Natural killer cell (primary cell): ENCODE measurements around the gene IL1RAPL2. TPM values are rescaled to one million over a fixed set of nuclear protein-coding genes. Genes with fewer than 3 reads are reported as not detected.
"Not testable (repeated sequence)": the region's sequence is repeated elsewhere in the genome, so short reads cannot be mapped to it uniquely, and the experiment has no call there.

Source experiments
- ATAC-seq, 3 donors: fragments of 150-1000 bp in 2 of 3; fragments of 200-7000 bp in 1 of 3; cut with Tn5 transposase; 1 replicate in 1 of 3; 2 replicates in 2 of 3; pipeline ENCODE4 v1.10.0; 2021; ENCODE audit warnings: mild to moderate bottlenecking in 2 of 3, moderate library complexity in 2 of 3
- DNase-seq, 2 donors: peaks; one replicate each; pipeline versions ENCODE4 v3.0.0 to v3.0.0-alpha.2; 2013 to 2021; ENCODE audit warnings: mixed read lengths in 1 of 2
- H3K27ac ChIP-seq: one replicate; pipeline ENCODE4 v1.5.1; 2013; ENCODE audit warnings: mild to moderate bottlenecking, low read length
- H3K27me3 ChIP-seq: one replicate; pipeline ENCODE4 v1.6.1; 2013; ENCODE audit warnings: low read length; ENCODE audit not compliant: control insufficient read depth, insufficient read depth
- H3K36me3 ChIP-seq: one replicate; pipeline ENCODE4 v1.6.1; 2013; ENCODE audit warnings: low read length; ENCODE audit not compliant: control insufficient read depth, insufficient read depth
- H3K4me1 ChIP-seq: one replicate; pipeline ENCODE4 v1.6.1; 2013; ENCODE audit warnings: low read length; ENCODE audit not compliant: control insufficient read depth, insufficient read depth
- H3K4me3 ChIP-seq: one replicate; pipeline ENCODE4 v1.5.1; 2013; ENCODE audit warnings: low read length
- H3K9me3 ChIP-seq: one replicate; pipeline ENCODE4 v1.6.1; 2013; ENCODE audit warnings: low read length; ENCODE audit not compliant: control insufficient read depth, insufficient read depth
- H3K27ac Mint-ChIP-seq, 2 donors: one replicate each; pipeline ENCODE4 v1.8.0; 2022; ENCODE audit warnings: mild to moderate bottlenecking in 2 of 2, mixed read lengths in 2 of 2, moderate library complexity in 1 of 2
- H3K27me3 Mint-ChIP-seq, 2 donors: one replicate each; pipeline ENCODE4 v1.8.0; 2022; ENCODE audit warnings: low read depth in 2 of 2, mixed read lengths in 2 of 2
- H3K36me3 Mint-ChIP-seq: one replicate; pipeline ENCODE4 v1.8.0; 2022; ENCODE audit warnings: mixed read lengths
- H3K4me1 Mint-ChIP-seq, 2 donors: one replicate each; pipeline ENCODE4 v1.8.0; 2022; ENCODE audit warnings: mixed read lengths in 2 of 2
- H3K4me3 Mint-ChIP-seq: one replicate; pipeline ENCODE4 v1.8.0; 2022; ENCODE audit warnings: mild to moderate bottlenecking, moderate library complexity, mixed read lengths
- H3K9me3 Mint-ChIP-seq, 2 donors: one replicate each; pipeline ENCODE4 v1.8.0; 2022; ENCODE audit warnings: mixed read lengths in 2 of 2
- WGBS: methylation state at CpG from one replicate; pipeline ENCODE4 v1.1.7; 2013; ENCODE audit warnings: missing lambda C conversion rate; ENCODE audit not compliant: insufficient coverage; 5-methylcytosine and 5-hydroxymethylcytosine counted together
- intact Hi-C: fragments of 100-400 bp; cut with micrococcal nuclease; formaldehyde crosslinking; loops from one replicate; pipeline ENCODE4 v1.14.2; 2022
- total RNA-seq, 4 donors: library from RNA; stranded (reverse); fragments of 120-200 nt in 1 of 4; gene quantifications; one replicate each; pipeline versions ENCODE4 v1.2.3 to v1.2.4, GENCODE V29; 2013 to 2022
- TF ChIP-seq, protein P1 (sequence below): fragments of 200-600 bp; IDR thresholded peaks from one replicate; pipeline ENCODE4 v1.8.0; 2022; ENCODE audit warnings: antibody characterized with exemption

The IL1RAPL2 gene
- total RNA-seq, 3 donors from 2014 or later (not counting 1 experiment from before 2014, with no cell fraction given): not detected

DNA sequence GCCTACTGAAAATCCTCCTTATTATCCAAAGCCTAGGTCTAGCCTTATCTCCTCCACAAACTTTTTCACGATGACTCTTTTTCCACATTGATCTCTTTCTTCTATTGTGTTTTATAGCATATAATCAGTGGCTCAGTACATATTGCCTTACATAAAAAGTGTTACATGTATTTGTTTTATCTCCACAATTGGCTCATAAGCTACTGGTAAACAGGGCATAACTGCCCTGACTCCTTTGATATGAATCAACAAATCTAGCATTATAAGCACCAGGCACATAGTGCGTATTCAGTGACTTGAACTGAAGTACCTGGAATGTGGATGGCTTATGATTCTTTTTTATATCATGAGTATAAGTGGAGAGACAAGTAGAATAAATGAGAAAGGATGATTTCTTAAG is 447.7 kb downstream of the IL1RAPL2 start:
- H3K4me3 ChIP-seq: no peak overlapping the region
- ATAC-seq: no peak
- peaks cover 7 to 15% of the 10 kb centered on the region in 2 donors for H3K9me3 Mint-ChIP-seq
- intact Hi-C loops: no loop called here
- no peaks in the 10 kb centered on the region for H3K36me3 Mint-ChIP-seq
- no peak overlapping the region for H3K27ac Mint-ChIP-seq
- H3K36me3 ChIP-seq: no peaks in the 10 kb centered on the region
- WGBS: no CpG with 5 or more reads among the region's 2 CpGs
- H3K27ac ChIP-seq: no peak overlapping the region
- no peaks in the 10 kb centered on the region for H3K27me3 ChIP-seq
- TF ChIP-seq, protein P1, sequence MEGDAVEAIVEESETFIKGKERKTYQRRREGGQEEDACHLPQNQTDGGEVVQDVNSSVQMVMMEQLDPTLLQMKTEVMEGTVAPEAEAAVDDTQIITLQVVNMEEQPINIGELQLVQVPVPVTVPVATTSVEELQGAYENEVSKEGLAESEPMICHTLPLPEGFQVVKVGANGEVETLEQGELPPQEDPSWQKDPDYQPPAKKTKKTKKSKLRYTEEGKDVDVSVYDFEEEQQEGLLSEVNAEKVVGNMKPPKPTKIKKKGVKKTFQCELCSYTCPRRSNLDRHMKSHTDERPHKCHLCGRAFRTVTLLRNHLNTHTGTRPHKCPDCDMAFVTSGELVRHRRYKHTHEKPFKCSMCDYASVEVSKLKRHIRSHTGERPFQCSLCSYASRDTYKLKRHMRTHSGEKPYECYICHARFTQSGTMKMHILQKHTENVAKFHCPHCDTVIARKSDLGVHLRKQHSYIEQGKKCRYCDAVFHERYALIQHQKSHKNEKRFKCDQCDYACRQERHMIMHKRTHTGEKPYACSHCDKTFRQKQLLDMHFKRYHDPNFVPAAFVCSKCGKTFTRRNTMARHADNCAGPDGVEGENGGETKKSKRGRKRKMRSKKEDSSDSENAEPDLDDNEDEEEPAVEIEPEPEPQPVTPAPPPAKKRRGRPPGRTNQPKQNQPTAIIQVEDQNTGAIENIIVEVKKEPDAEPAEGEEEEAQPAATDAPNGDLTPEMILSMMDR: no peak
- no peak for DNase-seq
- H3K4me1 ChIP-seq: no peaks in the 10 kb centered on the region
- no peaks in the 10 kb centered on the region for H3K27me3 Mint-ChIP-seq
- no peaks in the 10 kb centered on the region for H3K9me3 ChIP-seq
- no peaks in the 10 kb centered on the region for H3K4me1 Mint-ChIP-seq
- no peak overlapping the region for H3K4me3 Mint-ChIP-seq

DNA sequence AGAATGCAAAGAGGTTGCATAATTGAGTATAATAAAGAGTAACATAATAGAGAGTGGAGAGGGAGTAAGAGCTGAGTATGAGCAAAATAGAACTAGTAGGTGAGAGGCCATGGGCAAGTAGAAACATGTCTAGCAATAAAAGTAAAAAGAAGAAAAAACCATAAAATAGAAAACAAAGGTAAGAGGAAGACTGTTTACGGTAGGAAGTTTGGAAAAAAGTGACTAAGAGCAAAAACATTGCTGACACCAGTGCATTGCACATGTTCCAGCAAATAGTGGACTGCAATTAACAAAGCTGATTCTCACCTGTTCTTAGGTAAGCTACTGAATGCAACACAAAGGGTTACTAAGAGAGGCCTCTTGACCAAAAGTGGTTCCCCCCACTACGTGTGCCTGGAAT is 451.6 kb downstream of the IL1RAPL2 start:
- no peak overlapping the region for H3K4me3 ChIP-seq
- H3K27me3 Mint-ChIP-seq: no peaks in the 10 kb centered on the region
- H3K9me3 Mint-ChIP-seq: peaks cover 5 to 13% of the 10 kb centered on the region in 2 donors
- ATAC-seq: no peak
- no peak overlapping the region for H3K27ac ChIP-seq
- 79% methylated on average over 2 of the region's 2 CpGs for WGBS
- TF ChIP-seq, protein P1: no peak
- H3K4me3 Mint-ChIP-seq: no peak overlapping the region
- no peaks in the 10 kb centered on the region for H3K36me3 ChIP-seq
- no peaks in the 10 kb centered on the region for H3K4me1 ChIP-seq
- H3K27ac Mint-ChIP-seq: no peak overlapping the region
- intact Hi-C loops: no loop called here
- H3K4me1 Mint-ChIP-seq: no peaks in the 10 kb centered on the region
- H3K27me3 ChIP-seq: no peaks in the 10 kb centered on the region
- no peaks in the 10 kb centered on the region for H3K36me3 Mint-ChIP-seq
- H3K9me3 ChIP-seq: no peaks in the 10 kb centered on the region
- no peak for DNase-seq

DNA sequence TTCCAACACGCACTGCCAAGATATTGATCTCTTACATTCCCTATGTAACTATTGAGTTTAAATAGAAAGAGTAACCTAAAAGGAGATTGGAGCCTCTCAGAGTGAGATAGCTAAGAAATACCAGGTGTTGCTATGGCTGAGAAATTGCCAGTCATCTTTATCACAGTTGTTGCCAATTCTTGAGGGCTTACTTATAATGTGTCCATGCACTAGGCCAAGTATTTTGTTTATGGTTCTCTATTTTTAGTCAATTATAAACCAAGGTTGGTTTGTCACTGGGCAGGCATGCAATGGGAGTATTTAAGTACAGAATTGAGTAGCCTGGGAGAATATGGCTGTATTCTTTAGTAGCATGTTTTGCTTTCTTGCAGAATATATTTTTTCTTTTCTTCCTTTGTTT is 452.9 kb downstream of the IL1RAPL2 start:
- Histone ChIP-seq H3K27ac (no peak overlapping the region), H3K27me3 (no peaks in the 10 kb centered on the region), H3K36me3 (no peaks in the 10 kb centered on the region), H3K4me1 (no peaks in the 10 kb centered on the region), H3K4me3 (no peak overlapping the region), H3K9me3 (no peaks in the 10 kb centered on the region)
- Mint-ChIP-seq H3K9me3 (peaks cover 2 to 10% of the 10 kb centered on the region in 2 donors), H3K4me1 (no peaks in the 10 kb centered on the region), H3K4me3 (no peak overlapping the region), H3K27me3 (no peaks in the 10 kb centered on the region), H3K27ac (no peak overlapping the region), H3K36me3 (no peaks in the 10 kb centered on the region)
- intact Hi-C loops: no loop called here
- ATAC-seq: no peak
- TF ChIP-seq, protein P1: no peak
- no peak for DNase-seq
- no CpG with 5 or more reads among the region's 1 CpG for WGBS

DNA sequence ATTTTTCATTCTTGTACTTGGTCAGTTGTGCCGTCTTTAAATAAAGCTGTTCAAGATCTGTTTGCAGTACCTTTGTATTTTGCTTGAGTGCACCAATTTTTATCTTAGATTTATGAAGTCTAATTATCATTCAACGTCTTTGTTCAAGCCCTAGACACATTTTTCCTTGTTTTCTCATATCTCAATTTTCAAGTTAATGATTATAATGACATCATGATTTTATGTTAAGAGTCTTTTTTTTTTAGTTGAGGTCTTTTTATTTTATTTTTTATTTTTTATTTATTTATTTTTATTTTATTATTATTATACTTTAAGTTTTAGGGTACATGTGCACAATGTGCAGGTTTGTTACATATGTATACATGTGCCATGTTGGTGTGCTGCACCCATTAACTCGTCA is 463.0 kb downstream of the IL1RAPL2 start:
- H3K4me1 Mint-ChIP-seq, H3K27ac Mint-ChIP-seq, H3K4me3 ChIP-seq, H3K9me3 Mint-ChIP-seq, intact Hi-C loops, H3K4me1 ChIP-seq, DNase-seq, H3K4me3 Mint-ChIP-seq, H3K9me3 ChIP-seq, H3K36me3 Mint-ChIP-seq, H3K27me3 Mint-ChIP-seq, H3K27ac ChIP-seq, ATAC-seq, H3K36me3 ChIP-seq, H3K27me3 ChIP-seq: not testable (repeated sequence)
- no CpG with 5 or more reads among the region's 3 CpGs for WGBS
